ENCODE data around the gene CSNK2A1.

GRCh38 chr20:591941-592340 lies 48.4 kb upstream of the CSNK2A1 start:
- no peak for TF ChIP-seq CTCF (IDR thresholded peaks at IDR 0.05; ENCODE audit: insufficient read depth, low read length, poor library complexity, severe bottlenecking)
- TF ChIP-seq EZH2phosphoT487 (conservative IDR thresholded peaks at IDR 0.05; ENCODE audit: low read length) = no peak

Measured in SU-DHL-6 (cell line).